Activated CD8-positive, alpha-beta memory T cell treated with anti-CD3 and anti-CD28 coated beads, Interleukin-2, amount 50 U/mL, for 4 hours (primary cell): ENCODE results near the gene GOLGA6D.
"Not testable (repeated sequence)": the region's sequence is repeated elsewhere in the genome, so short reads cannot be mapped to it uniquely, and the experiment has no call there.

Experiments used
- DNase-seq: peaks from one replicate; pipeline ENCODE4 v3.0.0-alpha.2; 2020

The GOLGA6D gene

DNA sequence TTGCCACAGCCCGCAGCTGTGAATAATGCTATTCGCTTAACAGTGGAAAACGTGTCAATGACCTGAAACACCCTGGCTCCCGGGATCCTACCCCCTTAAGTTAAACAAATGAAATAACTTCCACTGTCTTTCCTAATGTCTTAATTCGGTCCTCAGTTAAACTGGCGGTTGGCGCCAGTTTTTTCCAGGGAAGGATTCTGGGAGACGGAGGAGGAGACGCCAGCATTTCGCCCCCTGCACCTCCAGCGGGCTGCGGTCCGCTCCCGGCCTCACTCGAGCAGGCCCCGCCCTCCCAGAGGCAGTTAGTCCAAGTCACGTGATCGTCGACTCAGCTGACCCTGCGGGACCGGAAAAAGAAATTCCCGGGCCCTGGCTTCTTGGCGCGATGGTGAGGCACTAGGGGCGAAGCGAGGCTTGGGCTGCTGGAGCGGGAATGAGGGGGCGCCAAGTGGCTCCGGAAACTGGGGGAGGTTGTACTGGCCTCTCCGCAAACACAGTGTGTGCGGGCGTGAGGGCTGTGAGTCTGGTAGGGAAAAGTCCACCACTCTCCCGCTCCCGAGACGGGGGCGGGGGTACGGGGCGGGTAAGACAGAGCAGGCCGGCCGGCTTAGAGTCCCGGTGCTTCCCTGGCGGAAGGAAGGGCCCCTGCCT is 53.2 kb downstream of the GOLGA6D start, which contains the start of gene COMMD4:
Gene COMMD4, plus strand, starts transcription at position 359 of the 651 bp plus-strand sequence. Its CDS starts 27 bp downstream, at position 386.
- DNase-seq: peak; percentile 61

DNA sequence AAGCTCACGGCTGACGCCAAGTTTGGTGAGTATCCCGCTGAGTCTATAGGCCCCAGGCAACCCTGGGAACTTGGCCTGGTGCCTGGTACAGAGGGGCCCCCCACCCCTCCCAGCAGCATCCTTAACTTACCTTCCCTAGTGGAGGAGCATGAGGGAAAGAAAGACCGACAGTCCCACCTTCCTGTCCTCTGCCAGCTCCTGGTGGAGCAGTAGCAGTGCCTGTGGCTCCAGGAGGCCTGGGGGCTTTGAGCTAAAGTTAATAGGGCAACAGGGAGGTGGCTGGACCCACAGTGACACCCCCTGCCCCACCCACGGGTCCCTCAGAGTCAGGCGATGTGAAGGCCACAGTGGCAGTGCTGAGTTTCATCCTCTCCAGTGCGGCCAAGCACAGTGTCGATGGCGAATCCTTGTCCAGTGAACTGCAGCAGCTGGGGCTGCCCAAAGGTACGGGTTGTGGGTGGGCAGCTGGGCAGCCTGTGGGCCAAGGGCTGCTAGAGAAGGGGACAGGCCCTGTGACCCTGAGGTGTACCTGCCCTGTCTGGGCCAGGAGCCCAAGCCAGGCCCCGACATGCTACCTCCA is 56.1 kb downstream of the GOLGA6D start:
- DNase-seq: no peak

DNA sequence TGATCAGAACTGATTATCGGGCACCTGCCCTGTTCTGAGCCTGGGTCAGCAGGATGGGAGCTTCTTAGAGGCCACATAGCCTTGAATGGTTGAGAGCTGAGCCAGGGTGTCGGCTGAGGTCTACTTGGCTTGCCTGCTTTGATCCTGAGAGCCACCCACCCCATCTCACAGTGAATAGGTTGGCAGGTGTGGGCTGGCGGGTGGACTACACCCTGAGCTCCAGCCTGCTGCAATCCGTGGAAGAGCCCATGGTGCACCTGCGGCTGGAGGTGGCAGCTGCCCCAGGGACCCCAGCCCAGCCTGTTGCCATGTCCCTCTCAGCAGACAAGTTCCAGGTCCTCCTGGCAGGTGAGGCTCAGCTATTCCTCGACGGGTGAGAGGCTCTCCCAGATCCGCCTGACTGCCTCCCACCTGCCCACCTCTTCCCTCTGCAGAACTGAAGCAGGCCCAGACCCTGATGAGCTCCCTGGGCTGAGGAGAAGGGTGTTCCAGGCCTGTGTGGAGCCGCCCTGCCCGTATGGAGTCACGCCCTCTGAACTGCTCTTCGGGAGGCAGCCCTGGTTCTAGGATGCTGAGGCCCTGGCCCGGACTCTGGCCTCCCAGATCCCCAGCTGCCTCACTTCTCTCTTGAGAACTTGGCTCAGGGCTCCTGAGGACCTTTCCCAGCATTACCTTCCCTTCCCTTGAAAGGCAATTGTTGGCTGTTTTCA is 57.1 kb downstream of the GOLGA6D start:
- DNase-seq: no peak

DNA sequence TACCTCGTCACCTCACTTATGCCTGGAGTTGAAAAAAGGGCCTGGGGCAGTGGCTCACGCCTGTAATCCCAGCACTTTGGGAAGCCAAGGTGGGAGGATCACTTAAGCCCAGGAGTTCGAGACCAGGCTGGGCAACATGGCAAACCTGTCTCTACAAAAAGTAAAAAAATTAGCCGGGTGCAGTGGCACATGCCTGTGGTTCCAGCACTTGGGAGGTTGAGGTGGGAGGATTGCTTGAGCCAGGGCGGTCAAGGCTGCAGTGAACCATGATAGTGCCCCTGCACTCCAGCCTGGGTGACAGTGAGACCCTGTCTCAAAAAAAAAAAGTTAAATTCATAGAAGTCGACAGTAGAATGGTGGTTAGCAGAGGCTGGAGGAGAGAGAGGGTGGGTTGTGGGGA is 59.6 kb downstream of the GOLGA6D start:
- DNase-seq: no peak

DNA sequence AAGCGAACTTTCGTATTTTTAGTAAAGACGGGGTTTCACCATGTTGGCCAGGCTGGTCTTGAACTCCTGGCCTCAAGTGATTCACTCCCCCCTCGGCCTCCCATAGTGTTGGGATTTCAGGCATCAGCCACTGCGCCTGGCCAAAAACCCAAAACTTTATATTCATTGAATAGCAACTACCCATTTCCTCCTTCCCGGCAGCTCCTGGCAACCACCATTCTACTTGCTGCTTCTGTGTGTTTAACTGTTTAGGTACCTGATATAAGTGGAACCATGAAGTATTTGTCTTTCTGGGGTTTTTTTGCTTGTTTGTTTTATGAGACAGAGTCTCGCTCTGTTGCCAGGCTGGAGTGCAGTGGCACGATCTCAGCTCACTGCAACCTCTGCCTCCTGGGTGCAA is 61.3 kb downstream of the GOLGA6D start:
- not testable (repeated sequence) for DNase-seq
